Measurements from ENCODE around the gene TGFB1.
"Not testable (repeated sequence)": the region's sequence is repeated elsewhere in the genome, so short reads cannot be mapped to it uniquely, and the experiment has no call there.

The TGFB1 gene

DNA sequence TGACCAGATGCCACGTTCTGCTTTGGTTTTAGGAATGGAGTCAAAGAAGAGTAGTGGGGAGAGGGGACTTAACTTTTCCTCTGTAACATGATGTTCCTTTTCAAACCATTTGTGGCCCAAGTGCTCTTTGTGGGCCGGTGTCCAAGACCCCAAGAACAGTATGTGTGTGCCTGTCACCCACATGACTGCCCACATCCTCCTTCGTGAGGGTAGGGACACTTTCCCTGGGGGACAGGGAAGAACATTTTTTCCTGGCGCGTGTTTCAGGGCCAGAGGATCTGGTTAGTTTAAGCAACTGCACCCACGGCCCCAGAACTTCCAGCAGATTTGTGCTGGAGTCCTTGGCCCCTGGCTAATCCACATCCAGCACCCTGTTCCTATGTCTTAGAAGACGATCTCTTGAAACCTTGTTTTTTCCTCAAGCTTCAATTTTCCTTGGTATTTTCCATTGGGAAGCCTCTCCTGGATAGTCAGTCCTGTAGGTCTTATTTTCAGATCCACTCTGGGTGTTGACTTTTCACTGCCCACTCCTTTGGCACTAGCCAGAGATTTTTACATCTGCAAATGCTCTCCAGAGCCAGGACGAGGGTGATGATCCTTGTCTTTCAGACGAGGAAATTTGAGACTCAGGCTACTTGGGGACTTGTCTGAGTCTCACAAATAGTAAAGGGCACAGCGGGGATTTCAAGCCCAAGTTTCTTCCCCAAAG lies 54.5 kb downstream of the TGFB1 start:
- no peak for DNase-seq

DNA sequence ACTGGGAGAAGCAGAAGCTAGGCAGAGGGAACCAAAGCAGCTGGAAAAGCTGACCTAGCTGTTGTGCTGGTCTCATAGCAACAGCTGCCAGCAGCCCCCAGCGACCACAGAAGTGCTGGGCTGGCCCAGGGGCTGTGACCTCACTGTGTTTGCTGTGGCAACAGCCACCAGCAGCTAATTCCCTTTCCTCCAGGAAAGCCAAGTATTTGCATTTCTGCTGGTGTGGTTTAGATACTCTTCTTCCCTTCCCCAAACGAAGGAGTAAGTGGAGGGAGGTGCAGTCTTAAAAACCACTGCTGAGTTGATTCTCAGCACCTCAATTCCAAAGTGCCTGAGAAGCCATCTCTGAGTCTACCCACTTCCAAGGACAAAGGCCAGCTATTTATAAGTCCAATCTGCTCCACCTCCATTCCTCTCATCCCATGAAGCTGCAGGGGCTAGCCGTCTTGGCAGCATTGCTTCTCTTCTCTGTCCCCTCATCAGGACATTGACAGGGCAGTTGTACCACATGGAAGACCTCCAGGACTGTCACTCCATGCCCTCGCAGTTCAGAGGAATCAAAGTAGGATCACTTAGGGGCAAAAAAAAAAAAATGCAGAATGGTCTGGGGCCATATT lies 55.3 kb downstream of the TGFB1 start:
- peak in 2 of 5 experiments; percentile 55 to 71 for DNase-seq

DNA sequence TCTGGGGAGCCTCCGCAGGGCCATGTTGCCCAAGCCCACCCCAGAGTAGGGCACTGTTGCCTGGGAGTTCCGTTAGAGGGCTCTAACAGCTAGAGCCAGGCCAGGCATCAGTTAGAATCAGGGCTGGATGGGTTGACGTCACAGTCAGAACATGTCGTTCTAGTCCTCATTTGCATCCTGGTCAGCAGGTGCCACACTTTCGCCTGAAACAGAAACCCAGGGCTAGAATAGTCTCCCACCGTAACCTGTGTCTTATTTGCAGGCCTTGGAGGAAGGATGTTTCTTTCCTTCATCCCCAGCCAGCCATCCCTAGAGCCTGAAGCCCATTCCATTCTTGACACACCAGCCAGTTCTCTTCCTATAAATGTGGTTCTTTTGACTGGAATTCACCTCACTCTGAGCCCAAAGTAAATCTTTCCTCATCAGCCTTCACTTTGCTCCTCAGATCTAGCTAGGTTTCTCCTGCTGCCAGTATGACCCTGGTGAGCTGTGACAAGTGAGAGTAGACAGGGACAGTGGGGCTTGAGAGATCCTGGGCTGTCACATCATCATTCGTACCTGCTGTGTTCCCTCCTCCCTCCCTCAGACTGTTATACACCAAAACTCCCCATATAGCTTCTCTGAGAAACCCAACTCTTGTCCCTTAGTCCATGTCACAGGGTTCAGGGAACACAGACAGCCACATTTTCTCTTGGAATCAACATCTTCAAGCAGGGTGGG lies 55.9 kb downstream of the TGFB1 start:
- no peak for DNase-seq

DNA sequence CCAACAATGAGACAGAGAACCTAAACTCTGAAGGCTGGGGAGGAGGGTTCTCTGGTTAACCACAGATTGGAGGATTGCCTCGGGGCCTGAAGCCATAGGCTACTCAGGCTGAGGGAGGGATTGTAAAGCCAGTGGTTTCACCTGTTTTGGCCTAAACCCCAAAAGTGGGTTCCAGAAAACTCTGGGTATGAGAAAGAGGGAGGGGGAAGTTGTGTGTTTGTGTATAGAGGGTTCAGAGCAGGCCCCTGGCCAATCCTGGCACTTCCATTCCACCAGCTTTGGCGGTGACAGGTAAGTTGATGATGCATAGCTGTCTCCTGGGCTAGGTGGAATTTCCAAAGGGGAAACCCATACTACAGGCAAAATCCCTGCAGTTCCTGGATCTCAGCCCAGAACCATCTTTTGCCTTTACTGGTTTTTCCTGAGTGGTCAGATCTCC lies 57.3 kb downstream of the TGFB1 start:
- peak in 1 of 5 experiments; percentile 56 for DNase-seq

DNA sequence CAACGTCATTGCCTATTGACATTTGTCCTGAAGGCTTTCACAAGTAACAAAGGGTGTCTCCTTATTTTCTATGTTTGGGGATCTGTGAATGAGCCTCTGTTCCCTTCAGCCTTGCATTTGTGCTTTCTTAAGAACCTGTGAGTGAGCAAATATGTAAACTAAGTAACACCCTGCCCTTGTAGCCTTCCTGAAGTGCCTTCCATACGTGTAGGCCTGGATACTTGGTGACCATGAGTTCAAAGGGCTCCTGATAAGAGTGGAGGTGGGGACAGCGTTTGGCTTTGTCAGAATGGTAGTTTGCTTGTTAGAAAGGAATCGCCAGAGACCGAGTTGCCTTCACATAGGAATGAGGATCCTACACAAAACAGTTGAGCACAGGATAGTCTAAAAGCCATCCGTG lies 58.2 kb downstream of the TGFB1 start:
- no peak for DNase-seq

DNA sequence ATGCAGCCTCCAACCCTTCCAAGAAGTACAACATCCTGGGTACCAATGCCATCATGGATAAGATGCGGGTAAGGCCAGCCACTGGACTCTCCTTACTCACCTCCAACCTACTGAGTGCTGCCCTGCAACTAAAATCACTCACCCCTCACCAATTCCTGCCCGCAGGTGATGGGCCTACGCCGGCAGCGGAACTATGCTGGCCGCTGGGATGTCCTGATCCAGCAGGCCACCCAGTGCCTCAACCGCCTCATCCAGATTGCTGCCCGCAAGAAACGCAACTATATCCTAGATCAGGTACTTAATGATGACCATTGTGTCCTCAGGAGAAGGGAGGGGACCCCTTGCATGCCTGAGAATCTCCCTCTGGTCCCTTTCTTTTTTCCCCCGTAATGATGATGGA lies 59.3 kb downstream of the TGFB1 start:
- DNase-seq: no peak

DNA sequence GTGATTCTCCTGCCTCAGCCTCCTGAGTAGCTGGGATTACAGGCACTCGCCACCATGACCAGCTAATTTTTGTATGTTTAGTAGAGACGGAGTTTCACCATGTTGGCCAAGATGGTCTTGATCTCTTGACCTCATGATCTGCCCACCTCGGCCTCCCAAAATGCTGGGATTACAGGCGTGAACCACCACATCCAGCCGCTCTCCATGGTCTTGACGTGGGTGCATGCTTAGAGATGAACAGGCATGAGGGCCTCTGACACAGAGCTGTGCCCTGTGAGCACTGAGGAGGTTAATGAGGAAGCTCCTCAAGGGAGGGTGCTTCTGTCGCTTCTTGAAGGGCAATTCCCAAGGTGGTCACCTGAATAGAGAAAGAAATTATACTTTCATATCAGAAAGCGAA lies 63.9 kb downstream of the TGFB1 start:
- not testable (repeated sequence) for DNase-seq

DNA sequence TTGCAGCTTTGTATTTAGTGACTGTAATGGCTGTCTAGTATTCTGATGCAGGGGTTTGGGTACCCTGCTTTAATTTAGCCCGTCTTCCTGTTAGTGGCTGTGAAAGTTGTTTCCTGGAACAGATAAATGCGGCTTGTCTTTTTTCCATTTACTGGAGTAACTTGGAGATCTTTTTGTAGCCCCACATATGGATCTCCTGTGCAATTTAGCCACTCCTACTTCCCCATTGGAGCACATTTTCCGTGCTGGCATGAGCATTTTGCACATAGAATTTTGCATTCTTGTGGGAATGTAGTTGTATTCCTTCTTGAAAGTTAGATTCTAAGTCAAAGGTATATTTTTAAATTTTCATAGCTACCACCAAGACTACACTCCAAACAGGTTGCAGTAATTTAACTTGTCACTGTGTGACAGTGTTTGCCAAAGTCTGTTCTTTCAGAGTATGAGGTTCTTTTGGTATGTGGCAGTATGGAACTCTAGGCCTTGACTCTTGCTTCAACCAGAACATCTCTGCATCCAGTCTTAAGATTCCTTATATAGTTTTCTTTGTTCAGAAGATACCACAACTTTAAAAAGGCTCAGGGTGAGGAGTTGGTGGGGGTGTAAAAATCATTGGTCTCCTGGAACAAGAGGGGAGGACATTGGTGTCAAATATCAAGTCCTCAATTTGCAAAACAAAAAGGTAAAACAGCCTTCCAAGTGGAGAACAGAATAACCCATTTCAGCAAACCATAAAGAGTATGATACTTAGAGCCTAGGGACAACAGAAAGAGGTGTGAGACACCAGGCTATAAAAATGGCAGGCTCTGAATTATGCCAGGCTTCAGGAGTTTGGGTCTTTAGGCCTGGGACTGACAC lies 64.8 kb downstream of the TGFB1 start:
- DNase-seq: no peak

Data from T-helper 2 cell (primary cell).